Middle frontal gyrus (tissue), 1 donor: ENCODE results near the gene FOXA1.

Experiments
- DNase-seq: peaks from one replicate; pipeline ENCODE4 v3.0.0-alpha.2; 2015; ENCODE audit warnings: low spot score; ENCODE audit errors: extremely low spot score

The FOXA1 gene

DNA sequence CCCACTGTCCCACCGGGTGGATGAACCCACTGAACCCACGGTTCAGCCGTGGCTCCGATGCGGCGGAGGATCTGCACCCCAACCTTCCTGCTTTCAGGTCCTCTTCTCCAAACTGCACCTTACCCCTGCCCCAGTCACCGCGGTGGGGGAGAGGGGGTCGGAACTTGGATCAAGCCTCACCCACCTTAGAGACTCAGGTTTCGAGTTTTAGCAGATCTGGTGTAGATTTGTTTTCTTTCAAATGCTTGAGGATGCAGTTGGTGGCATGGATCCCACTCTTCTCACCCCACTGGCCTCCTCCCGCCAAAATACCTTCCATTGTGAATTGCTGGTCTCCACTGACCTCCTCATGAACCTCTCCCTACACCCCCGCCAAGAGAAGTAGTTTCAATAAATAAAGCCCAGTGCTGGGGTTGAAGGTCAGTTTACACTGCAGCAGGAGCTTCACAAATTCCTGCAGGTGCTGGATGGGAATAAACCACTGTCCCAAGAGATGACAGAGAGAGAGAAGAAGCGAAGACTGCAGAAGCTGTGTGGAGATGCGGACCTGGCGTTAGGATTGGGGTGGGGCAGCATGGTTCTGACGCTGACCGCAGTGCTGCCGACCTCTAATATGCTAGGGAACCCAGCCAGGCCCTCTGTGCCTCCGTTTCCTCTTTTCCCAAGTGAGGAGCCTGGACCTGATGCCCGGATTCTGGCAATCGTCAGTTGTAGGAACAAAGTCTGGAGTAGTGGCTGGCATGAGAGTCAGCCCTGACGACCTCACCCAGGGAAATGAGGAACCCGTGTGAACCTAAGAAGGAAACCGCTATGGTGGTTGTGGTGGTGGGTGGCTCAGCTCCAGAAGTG is 7.8 kb upstream of the FOXA1 start:
- DNase-seq: no peak

DNA sequence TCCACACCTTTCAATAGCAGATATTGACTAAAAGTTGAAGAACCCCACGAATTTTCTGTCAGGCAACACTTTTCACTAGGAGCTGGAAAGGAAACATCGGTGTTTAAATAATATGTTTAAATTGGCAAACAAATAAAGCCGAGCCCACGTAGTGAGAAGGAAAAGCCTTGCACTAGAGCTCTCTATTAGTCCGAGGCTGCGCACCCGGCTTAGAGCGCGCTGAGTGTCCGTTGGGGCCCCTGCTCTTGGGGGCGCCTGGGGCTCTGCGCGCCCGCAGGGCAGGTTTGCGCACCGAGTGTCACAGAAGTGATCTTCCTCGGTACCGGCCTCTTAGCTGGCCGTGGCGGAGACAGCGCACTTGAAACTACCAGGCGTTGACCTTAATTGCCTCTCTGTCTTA is 6.8 kb upstream of the FOXA1 start:
- DNase-seq: no peak

DNA sequence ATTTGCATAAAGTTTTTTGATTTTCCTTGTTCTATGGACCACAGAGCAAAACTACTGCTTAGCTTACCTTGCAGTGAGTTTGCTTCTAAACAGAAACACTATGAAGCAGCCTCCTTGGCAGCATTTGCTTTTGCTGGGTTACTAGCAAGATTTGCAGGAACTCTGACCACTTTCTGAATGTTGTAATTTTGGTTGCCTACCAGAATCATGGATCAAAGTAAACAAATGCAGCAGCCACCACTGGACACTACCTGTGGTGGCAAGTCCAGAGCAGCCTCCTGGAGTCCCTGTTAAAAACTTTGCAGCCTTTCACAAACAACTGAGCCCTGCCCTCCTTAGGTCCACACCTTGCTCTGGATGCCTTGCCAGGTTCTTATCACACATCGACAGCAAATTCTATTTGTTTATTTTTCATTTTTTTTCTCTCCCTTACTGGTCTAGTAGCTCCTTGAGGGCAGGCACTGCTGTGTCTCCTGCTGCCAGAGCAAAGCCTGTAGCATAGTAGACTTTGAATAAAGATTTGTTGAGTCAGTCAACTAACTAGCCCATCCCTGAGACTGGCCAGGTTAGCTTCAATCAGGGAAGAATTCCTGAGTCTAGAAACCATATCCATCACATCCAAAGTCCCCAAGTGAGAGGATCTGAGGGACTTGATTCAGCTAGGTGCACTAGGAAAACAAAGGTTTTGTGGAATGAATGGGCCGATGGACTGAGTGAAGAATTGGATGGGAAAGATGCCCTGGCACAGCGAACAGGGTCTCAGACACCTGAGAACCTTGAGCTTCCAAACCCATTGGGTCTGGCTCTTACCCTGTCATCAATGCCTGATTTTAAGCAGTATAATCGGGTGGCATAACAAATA is 6.1 kb upstream of the FOXA1 start:
- no peak for DNase-seq

DNA sequence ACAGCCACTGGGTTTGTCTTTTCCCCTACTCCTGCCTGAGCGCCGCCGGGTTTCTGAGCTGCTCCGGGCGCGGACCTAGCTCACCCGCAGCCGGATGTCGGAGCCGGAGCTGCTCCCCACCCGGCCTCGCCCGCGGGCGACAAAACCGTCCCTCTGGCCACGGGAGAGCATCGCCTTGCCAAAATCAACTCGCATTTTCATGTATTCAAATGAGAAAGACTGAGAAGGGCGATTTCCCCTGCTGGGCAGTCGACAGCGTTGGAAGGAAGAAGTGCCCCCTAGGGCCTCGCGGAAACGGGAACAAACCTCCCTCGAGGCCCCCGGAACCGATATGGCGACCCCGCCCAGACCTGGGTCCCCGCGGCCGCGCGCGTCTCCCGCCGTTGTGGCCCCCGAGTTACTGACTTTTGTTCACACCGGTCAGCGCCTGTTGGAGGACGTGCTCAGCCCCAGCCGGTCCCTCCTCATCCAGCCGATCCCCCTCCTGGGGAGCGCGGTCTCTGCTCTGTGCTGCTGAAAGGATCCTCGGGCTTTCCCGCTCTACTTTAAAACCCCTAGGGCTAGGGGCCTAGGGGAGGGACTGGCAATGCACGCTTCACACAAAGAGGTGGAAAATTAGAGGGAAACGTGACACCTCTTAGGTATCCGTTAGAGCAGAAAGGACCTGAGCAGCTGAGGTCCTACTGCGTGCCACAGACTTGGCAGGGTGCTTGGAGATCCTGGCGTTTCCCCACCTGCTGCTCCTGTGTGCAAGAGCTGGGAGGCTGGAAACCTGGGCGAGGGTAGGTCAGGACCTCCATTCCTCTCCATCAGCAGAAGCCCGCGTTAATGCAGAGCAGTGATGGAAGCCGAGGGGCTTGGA is 4.7 kb upstream of the FOXA1 start:
- no peak for DNase-seq

GRCh38 chr14:37598747-37599506 is 3.9 kb upstream of the FOXA1 start:
- no peak for DNase-seq

GRCh38 chr14:37597914-37598746 is 3.1 kb upstream of the FOXA1 start:
- no peak for DNase-seq

DNA sequence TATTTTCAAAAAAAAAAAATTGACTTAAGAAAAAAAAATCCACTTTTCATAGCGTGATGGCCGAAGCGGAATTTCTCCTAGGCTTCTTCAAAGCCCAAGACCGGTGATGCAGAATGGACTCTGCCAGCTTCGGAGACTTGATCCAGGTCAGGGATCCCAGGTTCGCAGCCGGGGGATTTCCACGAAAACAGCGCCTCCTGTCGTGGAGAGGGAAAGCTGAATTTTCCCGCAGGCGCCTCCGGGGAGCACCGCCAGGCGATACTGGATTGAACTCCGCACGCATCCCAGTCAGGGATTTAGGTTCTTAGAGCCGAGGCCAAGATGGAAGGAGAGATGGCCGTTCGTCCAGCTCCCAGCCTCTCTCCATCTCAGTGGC is 2.5 kb upstream of the FOXA1 start:
- no peak for DNase-seq

- DNase-seq: no peak
Observed at GRCh38 chr14:37596790-37597472, 1.9 kb upstream of the FOXA1 start.

DNA sequence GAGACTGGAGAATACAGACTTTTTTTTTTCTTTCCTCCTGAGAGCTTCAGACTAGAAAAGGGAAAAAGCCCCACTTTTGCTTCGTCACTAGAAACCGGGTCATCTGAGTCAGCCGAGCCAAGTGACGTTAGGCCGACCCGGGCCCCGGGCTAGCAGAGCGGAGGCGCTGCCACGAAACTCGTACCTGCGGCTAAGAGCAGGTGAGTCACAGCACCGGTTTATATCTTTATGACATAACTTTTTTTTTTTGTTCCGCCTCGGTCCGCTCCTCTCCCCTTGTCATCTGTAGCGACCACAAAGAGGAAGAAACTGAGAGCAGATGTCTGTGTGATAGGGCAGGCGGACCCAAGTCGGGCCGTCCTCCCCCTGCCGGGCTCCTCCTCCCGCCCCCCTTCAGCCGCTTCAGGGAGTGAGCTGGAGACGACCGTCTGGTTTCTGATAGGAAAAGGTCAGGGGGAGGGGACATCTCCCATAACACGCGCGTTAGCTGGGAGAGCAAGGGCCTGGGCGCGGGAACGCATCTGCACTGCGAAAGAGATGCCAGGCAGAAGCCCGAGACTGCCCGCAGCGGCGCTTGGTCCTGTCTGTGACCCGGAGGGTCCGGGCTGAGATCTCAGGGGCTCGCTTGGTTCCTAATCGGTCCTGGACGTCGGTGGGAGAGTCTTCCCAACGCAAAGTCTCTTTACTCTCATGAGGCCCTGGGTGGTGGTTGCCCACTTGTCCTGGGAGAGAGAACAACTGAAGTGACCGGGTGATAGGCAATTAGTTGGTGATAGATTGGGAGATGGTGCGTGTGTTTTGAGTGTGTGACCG is 966 bp upstream of the FOXA1 start:
- no peak for DNase-seq

- no peak for DNase-seq
Observed at GRCh38 chr14:37594238-37594970, 645 bp downstream of the FOXA1 start.

- no peak for DNase-seq
Observed at GRCh38 chr14:37593511-37594237, 1.4 kb downstream of the FOXA1 start.

GRCh38 chr14:37592482-37593408 is 2.3 kb downstream of the FOXA1 start:
- no peak for DNase-seq

DNA sequence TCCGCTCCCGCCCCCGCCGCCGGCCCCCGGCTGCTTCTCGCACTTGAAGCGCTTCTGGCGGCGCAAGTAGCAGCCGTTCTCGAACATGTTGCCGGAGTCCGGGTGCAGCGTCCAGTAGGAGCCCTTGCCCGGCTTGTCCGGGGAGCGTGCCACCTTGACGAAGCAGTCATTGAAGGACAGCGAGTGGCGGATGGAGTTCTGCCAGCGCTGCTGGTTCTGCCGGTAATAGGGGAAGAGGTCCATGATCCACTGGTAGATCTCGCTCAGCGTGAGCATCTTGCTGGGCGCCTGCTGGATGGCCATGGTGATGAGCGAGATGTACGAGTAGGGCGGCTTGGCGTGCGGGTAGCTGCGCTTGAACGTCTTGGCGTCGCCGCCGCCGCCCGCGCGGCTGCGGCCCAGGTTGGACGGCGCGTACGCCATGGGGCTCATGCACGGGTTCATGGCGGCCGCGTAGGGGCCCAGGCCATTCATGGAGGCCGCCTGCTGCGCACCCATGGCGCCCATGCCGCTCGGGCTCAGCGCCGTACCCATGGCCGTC is 3.0 kb downstream of the FOXA1 start:
- DNase-seq: no peak

- DNase-seq: no peak
Observed at GRCh38 chr14:37591311-37591940, 3.6 kb downstream of the FOXA1 start.

- no peak for DNase-seq
Observed at GRCh38 chr14:37590428-37591139, 4.5 kb downstream of the FOXA1 start.
